GM12878 (cell line): ENCODE data around the gene ADPGK.

Source experiments
- ASH2L ChIP-seq: fragments of 300-600, 200-600 bp; sonication (generic); IDR thresholded peaks from 2 replicates; pipeline ENCODE4 v1.6.1; 2017; ENCODE audit warnings: low read depth, mild to moderate bottlenecking, borderline replicate concordance
- CBX5 ChIP-seq: sonication (generic); IDR thresholded peaks from 2 replicates; pipeline ENCODE4 v1.6.1; 2016; ENCODE audit warnings: low read depth, moderate library complexity, mild to moderate bottlenecking, inconsistent platforms
- CHD1 ChIP-seq: IDR thresholded peaks from 2 replicates; pipeline ENCODE4 v1.6.1; 2012; ENCODE audit warnings: low read depth, low read length, improper control_type of control experiment
- HDGF ChIP-seq: fragments of 450-650 bp; IDR thresholded peaks from 2 replicates; pipeline ENCODE4 v1.6.1; 2016; ENCODE audit warnings: antibody characterized with exemption
- MYC ChIP-seq: IDR thresholded peaks from 2 replicates; pipeline ENCODE4 v1.6.1; 2011; ENCODE audit warnings: mild to moderate bottlenecking, low read length, moderate library complexity, inconsistent platforms; ENCODE audit not compliant: insufficient read depth, insufficient replicate concordance, insufficient read length, severe bottlenecking
- POLR2AphosphoS2 ChIP-seq: IDR thresholded peaks from 2 replicates; pipeline ENCODE4 v1.6.1; 2011; ENCODE audit warnings: low read depth, mild to moderate bottlenecking, low read length, improper control_type of control experiment, moderate library complexity
- RFX5 ChIP-seq: IDR thresholded peaks from 2 replicates; pipeline ENCODE4 v1.6.1; 2011; ENCODE audit warnings: low read depth, low read length, improper control_type of control experiment
- SIN3A ChIP-seq: IDR thresholded peaks from 2 replicates; pipeline ENCODE4 v1.6.1; 2012; ENCODE audit warnings: low read depth, low read length, improper control_type of control experiment
- TCF12 ChIP-seq: IDR thresholded peaks from 2 replicates; pipeline ENCODE4 v1.6.1; 2011; ENCODE audit warnings: low read depth, mild to moderate bottlenecking, low read length
- TF ChIP-seq, protein P1 (sequence below): IDR thresholded peaks from 2 replicates; pipeline ENCODE4 v1.6.1; 2012; ENCODE audit warnings: low read depth, low read length, improper control_type of control experiment
- TF ChIP-seq, protein P2 (sequence below), 3 experiments: IDR thresholded peaks in 2 of 3; conservative IDR thresholded peaks in 1 of 3; 2 replicates each; pipeline ENCODE4 v1.5.1; 2011; ENCODE audit warnings: low read depth in 3 of 3, low read length in 3 of 3, mild to moderate bottlenecking in 3 of 3, control low read depth in 2 of 3, moderate library complexity in 2 of 3, inconsistent platforms in 1 of 3, mixed read lengths in 1 of 3; ENCODE audit not compliant: control insufficient read depth in 2 of 3, insufficient read depth in 1 of 3; ENCODE audit errors: extremely low read depth in 1 of 3

DNA sequence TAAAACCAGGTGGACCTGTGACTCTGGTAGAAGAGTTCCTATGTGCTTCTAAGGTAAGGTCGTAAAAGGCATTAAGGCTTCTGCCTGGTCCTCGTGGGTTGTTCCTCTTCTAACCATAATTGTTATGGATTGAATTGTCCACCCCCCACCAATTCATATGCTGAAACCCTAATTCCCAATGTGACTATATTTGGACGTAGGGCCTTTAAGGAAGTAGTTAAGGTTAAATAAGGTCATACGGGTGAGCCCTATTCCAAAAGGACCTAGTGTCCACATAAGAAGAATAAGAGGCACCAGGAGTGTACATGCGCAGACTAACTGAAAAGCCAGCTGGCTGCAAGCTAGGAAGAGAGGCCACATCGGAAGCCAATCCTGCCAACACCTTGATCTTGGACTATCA is 1.9 kb downstream of the ADPGK start:
- no peak for TF ChIP-seq POLR2AphosphoS2
- no peak for TF ChIP-seq TCF12
- no peak for TF ChIP-seq HDGF
- TF ChIP-seq ASH2L: no peak
- no peak for TF ChIP-seq SIN3A
- no peak for TF ChIP-seq MYC
- TF ChIP-seq, protein P1, sequence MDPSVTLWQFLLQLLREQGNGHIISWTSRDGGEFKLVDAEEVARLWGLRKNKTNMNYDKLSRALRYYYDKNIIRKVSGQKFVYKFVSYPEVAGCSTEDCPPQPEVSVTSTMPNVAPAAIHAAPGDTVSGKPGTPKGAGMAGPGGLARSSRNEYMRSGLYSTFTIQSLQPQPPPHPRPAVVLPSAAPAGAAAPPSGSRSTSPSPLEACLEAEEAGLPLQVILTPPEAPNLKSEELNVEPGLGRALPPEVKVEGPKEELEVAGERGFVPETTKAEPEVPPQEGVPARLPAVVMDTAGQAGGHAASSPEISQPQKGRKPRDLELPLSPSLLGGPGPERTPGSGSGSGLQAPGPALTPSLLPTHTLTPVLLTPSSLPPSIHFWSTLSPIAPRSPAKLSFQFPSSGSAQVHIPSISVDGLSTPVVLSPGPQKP: no peak
- TF ChIP-seq, protein P2, sequence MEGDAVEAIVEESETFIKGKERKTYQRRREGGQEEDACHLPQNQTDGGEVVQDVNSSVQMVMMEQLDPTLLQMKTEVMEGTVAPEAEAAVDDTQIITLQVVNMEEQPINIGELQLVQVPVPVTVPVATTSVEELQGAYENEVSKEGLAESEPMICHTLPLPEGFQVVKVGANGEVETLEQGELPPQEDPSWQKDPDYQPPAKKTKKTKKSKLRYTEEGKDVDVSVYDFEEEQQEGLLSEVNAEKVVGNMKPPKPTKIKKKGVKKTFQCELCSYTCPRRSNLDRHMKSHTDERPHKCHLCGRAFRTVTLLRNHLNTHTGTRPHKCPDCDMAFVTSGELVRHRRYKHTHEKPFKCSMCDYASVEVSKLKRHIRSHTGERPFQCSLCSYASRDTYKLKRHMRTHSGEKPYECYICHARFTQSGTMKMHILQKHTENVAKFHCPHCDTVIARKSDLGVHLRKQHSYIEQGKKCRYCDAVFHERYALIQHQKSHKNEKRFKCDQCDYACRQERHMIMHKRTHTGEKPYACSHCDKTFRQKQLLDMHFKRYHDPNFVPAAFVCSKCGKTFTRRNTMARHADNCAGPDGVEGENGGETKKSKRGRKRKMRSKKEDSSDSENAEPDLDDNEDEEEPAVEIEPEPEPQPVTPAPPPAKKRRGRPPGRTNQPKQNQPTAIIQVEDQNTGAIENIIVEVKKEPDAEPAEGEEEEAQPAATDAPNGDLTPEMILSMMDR (IDR thresholded peaks at IDR 0.05 in 2 of 3, conservative IDR thresholded peaks at IDR 0.05 in 1 of 3; ENCODE audit: control insufficient read depth in 2 of 3, extremely low read depth in 1 of 3, insufficient read depth in 1 of 3, low read depth in 3 of 3, low read length in 3 of 3): no peak
- TF ChIP-seq CBX5: no peak
- no peak for TF ChIP-seq RFX5
- TF ChIP-seq CHD1: no peak
